ENCODE data around the gene MYZAP. TPM values are rescaled to one million over a fixed set of nuclear protein-coding genes. Genes with fewer than 3 reads are reported as not detected.

The MYZAP gene
- total and polyA plus RNA-seq, 2 experiments from 2014 or later: 1.0 to 1.5 TPM

GRCh38 chr15:57586661-57587424 is 4.9 kb upstream of the MYZAP start:
- Histone ChIP-seq H3K79me2 (replicated peaks; ENCODE audit: insufficient read depth) (no peaks in the 10 kb centered on the region), H3K27me3 (ENCODE audit: insufficient read depth) (peaks cover 5% of the 10 kb centered on the region; the same call in 1 of the 2 replicates), H4K20me1 (replicated peaks; ENCODE audit: insufficient read depth) (no peaks in the 10 kb centered on the region), H3K27ac (ENCODE audit: low read depth) (no peak overlapping the region), H3K4me3 (no peak overlapping the region), H2AFZ (no peak overlapping the region), H3F3A (replicated peaks; ENCODE audit: low read depth) (no peaks in the 10 kb centered on the region), H3K36me3 (ENCODE audit: insufficient read depth) (no peaks in the 10 kb centered on the region), H3K4me1 (ENCODE audit: insufficient read depth) (0 out of 2 replicates have a peak, but pooled peaks cover 6% of the 10 kb centered on the region), H3K9me2 (ENCODE audit: insufficient read depth) (no peaks in the 10 kb centered on the region), H3K4me2 (no peak overlapping the region)
- H3K36me3 Mint-ChIP-seq (ENCODE audit: low read depth): no peaks in the 10 kb centered on the region
- peaks cover 7% of the 10 kb centered on the region; the same call in 1 of the 3 replicates for H3K9me3 Mint-ChIP-seq
- H3K27ac Mint-ChIP-seq: no peak overlapping the region
- H3K4me3 Mint-ChIP-seq: no peak overlapping the region
- peaks cover 7% of the 10 kb centered on the region; the same call in 2 of the 3 replicates for H3K4me1 Mint-ChIP-seq
- peaks cover 6% of the 10 kb centered on the region for H3K27me3 Mint-ChIP-seq (ENCODE audit: insufficient read depth, low read depth, poor library complexity)
- no peak for DNase-seq (ENCODE audit: low spot score)
- no peak for TF ChIP-seq STAT1 (IDR thresholded peaks at IDR 0.05; ENCODE audit: unreplicated experiment)
- TF ChIP-seq ETS1 (IDR thresholded peaks at IDR 0.05): no peak
- TF ChIP-seq REST (IDR thresholded peaks at IDR 0.05; ENCODE audit: unreplicated experiment): no peak
- no peak for TF ChIP-seq POLR2AphosphoS5 (IDR thresholded peaks at IDR 0.05; ENCODE audit: low read depth)
- TF ChIP-seq ZNF462 (CRISPR knock-in tag; IDR thresholded peaks at IDR 0.05): no peak
- TF ChIP-seq NANOG (IDR thresholded peaks at IDR 0.05; ENCODE audit: borderline replicate concordance): no peak
- no peak for TF ChIP-seq CREB1 (CRISPR knock-in tag; IDR thresholded peaks at IDR 0.05; ENCODE audit: low read depth)
- no peak for TF ChIP-seq ZNF114 (CRISPR knock-in tag; IDR thresholded peaks at IDR 0.05)
- no peak for TF ChIP-seq EZH2phosphoT487 (IDR thresholded peaks at IDR 0.05; ENCODE audit: unreplicated experiment)
- no peak for TF ChIP-seq ZNF331 (CRISPR knock-in tag; IDR thresholded peaks at IDR 0.05; ENCODE audit: low read depth)
- TF ChIP-seq CTCF (conservative IDR thresholded peaks at IDR 0.05; ENCODE audit: low read depth in 2 of 2): no peak
- TF ChIP-seq JUNB (IDR thresholded peaks at IDR 0.05; ENCODE audit: unreplicated experiment): no peak
- TF ChIP-seq EZH2 (IDR thresholded peaks at IDR 0.05; ENCODE audit: low read depth, unreplicated experiment): no peak
- ATAC-seq: no peak
